Measurements from ENCODE around the gene MYPOP.

MYPOP gene

GRCh38 chr19:45862564-45863334 lies 39.7 kb downstream of the MYPOP start, which contains the start of gene SYMPK:
SYMPK (minus strand) TSS chr19:45863147; CDS start chr19:45854495, 8,652 bp downstream.
- DNase-seq = peak; percentile 99

- no peak for DNase-seq
Measured at GRCh38 chr19:45862271-45862563, 40.2 kb downstream of the MYPOP start.

- DNase-seq = no peak
Measured at GRCh38 chr19:45860359-45861259, 41.8 kb downstream of the MYPOP start.

GRCh38 chr19:45854167-45854778 lies 48.1 kb downstream of the MYPOP start:
- DNase-seq = no peak

GRCh38 chr19:45852983-45853382 lies 49.4 kb downstream of the MYPOP start:
- DNase-seq = no peak

- DNase-seq = no peak
Measured at GRCh38 chr19:45852145-45852750, 50.2 kb downstream of the MYPOP start.

GRCh38 chr19:45848922-45849321 lies 53.5 kb downstream of the MYPOP start:
- DNase-seq = peak; percentile 51

GRCh38 chr19:45847663-45848062 lies 54.8 kb downstream of the MYPOP start:
- DNase-seq = no peak

GRCh38 chr19:45842198-45842597 lies 60.2 kb downstream of the MYPOP start:
- DNase-seq = no peak

Measured in hematopoietic multipotent progenitor cell treated with erythropoietin and hydrocortisone succinate and interleukin-3 and kit ligand, for 6 days (in vitro differentiated cells).